HG03066 (cell line): ENCODE data around the gene SUN2.

Experiments used
- ATAC-seq: cut with Tn5 transposase; IDR thresholded peaks from one replicate; pipeline ENCODE4 v1.9.1; 2021; ENCODE audit warnings: low read depth; ENCODE audit not compliant: unreplicated experiment

SUN2 gene

GRCh38 chr22:38738475-38739070, 17.2 kb downstream of the SUN2 start:
- no peak for ATAC-seq

GRCh38 chr22:38737302-38738060, 18.3 kb downstream of the SUN2 start:
- ATAC-seq: no peak

- ATAC-seq: no peak
Observed at GRCh38 chr22:38736257-38736570, 19.6 kb downstream of the SUN2 start.

GRCh38 chr22:38735465-38736256, 20.1 kb downstream of the SUN2 start:
- no peak for ATAC-seq

- ATAC-seq: no peak
Observed at GRCh38 chr22:38735126-38735464, 20.7 kb downstream of the SUN2 start.

GRCh38 chr22:38734421-38735100, 21.2 kb downstream of the SUN2 start:
- ATAC-seq: no peak

GRCh38 chr22:38733724-38734381, 21.9 kb downstream of the SUN2 start:
- no peak for ATAC-seq

- ATAC-seq: no peak
Observed at GRCh38 chr22:38733329-38733723, 22.5 kb downstream of the SUN2 start.

- ATAC-seq: no peak
Observed at GRCh38 chr22:38732251-38732815, 23.5 kb downstream of the SUN2 start.

GRCh38 chr22:38731703-38732161, 24.1 kb downstream of the SUN2 start:
- no peak for ATAC-seq

GRCh38 chr22:38730411-38730871, 25.4 kb downstream of the SUN2 start:
- no peak for ATAC-seq

- no peak for ATAC-seq
Observed at GRCh38 chr22:38729946-38730345, 25.9 kb downstream of the SUN2 start.

GRCh38 chr22:38728871-38729796, 26.7 kb downstream of the SUN2 start:
- no peak for ATAC-seq

GRCh38 chr22:38727530-38728451, 28.0 kb downstream of the SUN2 start:
- ATAC-seq: no peak

GRCh38 chr22:38727123-38727522, 28.7 kb downstream of the SUN2 start:
- no peak for ATAC-seq

GRCh38 chr22:38725900-38726655, 29.7 kb downstream of the SUN2 start:
- no peak for ATAC-seq

- ATAC-seq: no peak
Observed at GRCh38 chr22:38724926-38725571, 30.7 kb downstream of the SUN2 start.
